Activated CD4-positive, alpha-beta T cell treated with anti-CD3 and anti-CD28 coated beads, Interleukin-2, amount 50 U/mL, for 16 hours (primary cell): ENCODE results near the gene CLDN18.

ENCODE experiments used
- DNase-seq: peaks from one replicate; pipeline ENCODE4 v3.0.0-alpha.2; 2020

The CLDN18 gene

DNA sequence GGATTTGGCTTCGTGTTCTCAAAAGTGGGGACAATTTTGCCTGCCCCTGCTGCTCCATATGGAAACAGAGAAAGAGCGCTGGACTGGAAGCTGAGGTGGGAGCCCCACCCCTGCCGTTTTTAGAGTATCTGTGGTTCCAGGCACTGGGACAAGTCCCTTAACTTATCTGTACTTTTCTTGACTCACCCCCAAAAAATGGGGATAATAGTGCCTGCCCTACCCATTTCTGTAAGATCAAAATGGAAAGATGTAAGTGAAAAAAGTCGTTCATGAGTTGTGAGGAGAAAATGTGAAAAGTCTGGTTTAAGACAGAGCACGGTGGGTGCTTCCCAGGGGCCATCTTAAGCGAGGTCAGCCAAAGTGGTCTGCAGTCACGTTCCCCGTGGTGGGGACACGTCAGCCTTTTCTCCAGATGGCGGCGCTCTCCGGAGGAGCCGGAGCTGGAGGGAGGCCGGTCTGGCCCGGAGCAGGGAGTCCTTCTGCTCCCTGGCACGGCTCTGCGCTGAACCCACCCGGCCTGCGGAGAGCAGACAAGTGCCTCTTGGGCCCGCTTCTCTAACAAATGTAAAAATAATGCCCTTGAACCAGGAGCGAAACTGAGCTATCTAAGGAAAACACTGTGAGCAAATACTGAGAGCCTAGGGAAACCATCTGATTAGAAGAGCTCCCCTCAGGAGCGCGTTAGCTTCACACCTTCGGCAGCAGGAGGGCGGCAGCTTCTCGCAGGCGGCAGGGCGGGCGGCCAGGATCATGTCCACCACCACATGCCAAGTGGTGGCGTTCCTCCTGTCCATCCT, at the start of gene CLDN18:
CLDN18 (plus strand) TSS at position 690 of the 797 bp plus-strand sequence; CDS start at position 751, 61 bp downstream.
- no peak for DNase-seq

GRCh38 chr3:137962251-137962650, 47.7 kb upstream of the CLDN18 start:
- no peak for DNase-seq

DNA sequence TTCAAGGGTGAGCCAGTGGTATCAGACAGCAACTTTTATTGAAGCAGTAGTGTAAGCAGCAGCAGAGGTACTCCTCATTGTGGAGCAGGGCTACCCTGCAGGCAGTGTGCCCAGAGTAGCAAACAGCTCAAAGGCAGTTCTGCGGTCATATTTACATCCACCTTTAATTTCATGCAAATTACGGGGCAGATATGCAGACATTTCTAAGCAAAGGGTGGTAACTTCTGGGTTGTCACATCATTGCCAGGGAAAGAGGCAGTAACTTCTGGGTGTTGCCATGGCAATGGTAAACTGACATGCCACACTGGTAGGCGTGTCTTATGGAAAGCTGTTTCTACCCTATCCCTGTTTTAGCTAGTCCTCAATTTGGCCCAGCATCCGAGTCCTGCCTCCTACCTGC, 46.5 kb upstream of the CLDN18 start:
- DNase-seq = no peak

- peak; percentile 57 for DNase-seq
Observed at GRCh38 chr3:137970914-137971831, 38.8 kb upstream of the CLDN18 start.

GRCh38 chr3:137972396-137972795, 37.6 kb upstream of the CLDN18 start:
- DNase-seq = no peak

GRCh38 chr3:137978328-137978727, 31.6 kb upstream of the CLDN18 start:
- no peak for DNase-seq

DNA sequence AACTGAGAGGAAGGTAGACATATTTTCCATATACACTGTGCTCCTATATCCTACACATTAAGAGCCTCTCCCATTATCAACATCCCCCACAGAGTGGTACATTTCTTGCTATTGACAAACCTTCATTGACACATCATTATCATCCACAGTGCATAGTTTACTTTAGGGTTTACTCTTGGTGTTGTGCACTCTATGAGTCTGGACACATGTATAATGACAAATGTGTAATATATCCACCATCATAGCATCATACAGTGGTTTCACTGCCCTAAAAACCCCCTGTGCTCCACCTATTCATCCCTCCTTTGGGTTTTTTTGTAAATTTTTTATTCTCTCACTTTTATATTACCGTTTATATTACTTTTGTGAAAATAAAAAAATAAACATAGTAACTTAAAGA, 22.2 kb upstream of the CLDN18 start:
- no peak for DNase-seq

- DNase-seq = peak; percentile 44
Observed at GRCh38 chr3:137988152-137988551, 21.8 kb upstream of the CLDN18 start.

DNA sequence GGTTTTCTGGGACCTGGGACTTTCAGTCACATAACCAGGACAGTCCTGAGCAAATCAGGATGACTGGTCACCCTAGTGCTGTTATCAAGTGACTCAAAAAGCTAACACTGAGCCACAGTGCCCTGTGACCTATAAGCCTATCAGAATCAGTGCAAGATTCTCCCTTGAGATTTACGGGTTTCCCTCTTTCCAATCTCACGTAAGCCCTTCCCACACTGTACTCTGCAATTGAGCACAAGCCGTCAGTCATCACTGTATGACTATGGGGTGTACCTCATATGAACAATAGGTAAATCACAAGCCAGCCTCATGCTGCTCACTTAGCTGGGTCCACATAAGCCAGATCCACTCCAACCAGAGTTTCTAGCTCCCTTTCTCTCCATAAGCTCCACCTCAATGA, 21.0 kb upstream of the CLDN18 start:
- no peak for DNase-seq

- DNase-seq = no peak
Observed at GRCh38 chr3:137990427-137990826, 19.5 kb upstream of the CLDN18 start.

DNA sequence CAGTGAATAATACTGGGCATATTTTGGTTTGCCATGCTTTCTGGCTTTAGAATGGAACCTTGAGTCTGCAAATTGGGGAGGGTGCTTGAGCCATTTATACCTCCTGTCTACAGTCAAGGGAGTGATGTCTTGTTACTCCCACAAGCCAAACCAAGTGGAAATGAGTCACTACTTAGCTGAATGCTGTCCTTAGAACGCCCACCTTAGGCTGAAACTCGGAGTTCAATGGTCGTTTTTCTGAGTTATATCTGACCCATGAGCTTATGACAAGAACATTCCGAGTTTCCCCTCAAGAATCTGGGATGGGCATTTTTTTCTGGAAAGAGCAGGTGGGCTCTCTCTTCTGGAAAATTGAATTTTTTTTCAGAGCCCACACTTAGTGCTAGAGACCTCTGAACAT, 17.4 kb upstream of the CLDN18 start:
- no peak for DNase-seq

GRCh38 chr3:137998121-137999042, 11.6 kb upstream of the CLDN18 start:
- DNase-seq = no peak

GRCh38 chr3:138003069-138003468, 6.9 kb upstream of the CLDN18 start:
- no peak for DNase-seq

GRCh38 chr3:138005627-138006026, 4.3 kb upstream of the CLDN18 start:
- no peak for DNase-seq

- no peak for DNase-seq
Observed at GRCh38 chr3:138007898-138008297, 2.1 kb upstream of the CLDN18 start.

DNA sequence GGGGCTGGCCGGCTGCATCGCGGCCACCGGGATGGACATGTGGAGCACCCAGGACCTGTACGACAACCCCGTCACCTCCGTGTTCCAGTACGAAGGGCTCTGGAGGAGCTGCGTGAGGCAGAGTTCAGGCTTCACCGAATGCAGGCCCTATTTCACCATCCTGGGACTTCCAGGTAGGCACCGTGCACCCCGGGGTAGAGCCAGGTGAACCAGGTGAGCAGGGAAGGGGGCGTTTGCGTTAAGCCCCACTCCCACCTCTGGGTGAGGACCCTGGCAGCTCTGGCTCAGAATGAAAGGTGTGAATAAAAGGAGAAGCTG, 267 bp downstream of the CLDN18 start:
- no peak for DNase-seq

GRCh38 chr3:138011722-138012121, 1.8 kb downstream of the CLDN18 start:
- DNase-seq = no peak

- no peak for DNase-seq
Observed at GRCh38 chr3:138012526-138012925, 2.6 kb downstream of the CLDN18 start.

- no peak for DNase-seq
Observed at GRCh38 chr3:138016065-138016464, 6.1 kb downstream of the CLDN18 start.

DNA sequence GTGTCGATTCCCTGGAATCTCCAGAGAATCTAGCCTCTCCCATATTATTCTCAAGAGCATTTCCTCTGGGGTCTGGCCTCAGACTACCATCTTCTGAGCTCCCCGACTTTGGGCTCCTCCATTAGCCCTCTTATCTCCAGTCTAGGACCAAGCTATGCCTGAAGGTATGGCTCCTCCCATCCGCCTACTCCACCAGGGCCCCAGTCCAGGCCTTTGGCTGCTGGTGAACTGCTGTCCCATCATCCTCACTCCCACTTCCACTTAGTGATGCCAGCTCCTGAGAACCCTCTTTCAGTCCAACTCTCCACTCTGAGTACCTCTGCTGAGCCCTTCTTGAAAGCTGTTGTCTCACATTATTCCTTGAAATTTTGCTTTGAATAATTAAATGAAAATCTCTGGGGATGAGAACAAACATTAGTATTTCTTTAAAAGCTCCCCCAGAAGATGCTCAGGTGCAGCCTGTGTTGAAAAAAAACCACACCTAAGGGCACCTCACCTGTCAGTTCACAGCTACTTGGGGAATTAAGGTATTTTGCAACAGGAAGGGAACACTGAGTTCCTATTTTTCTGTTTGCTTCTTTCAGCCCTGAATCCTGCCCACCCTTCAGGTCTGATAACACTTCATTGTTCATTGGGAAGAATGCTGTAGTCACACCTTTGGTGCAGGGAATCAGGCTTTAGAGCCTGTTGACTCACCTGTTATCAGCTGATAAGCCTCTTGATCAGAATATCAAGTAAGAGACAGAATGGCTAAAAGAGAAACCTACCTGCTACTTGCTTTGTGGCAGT, 9.5 kb downstream of the CLDN18 start:
- no peak for DNase-seq

DNA sequence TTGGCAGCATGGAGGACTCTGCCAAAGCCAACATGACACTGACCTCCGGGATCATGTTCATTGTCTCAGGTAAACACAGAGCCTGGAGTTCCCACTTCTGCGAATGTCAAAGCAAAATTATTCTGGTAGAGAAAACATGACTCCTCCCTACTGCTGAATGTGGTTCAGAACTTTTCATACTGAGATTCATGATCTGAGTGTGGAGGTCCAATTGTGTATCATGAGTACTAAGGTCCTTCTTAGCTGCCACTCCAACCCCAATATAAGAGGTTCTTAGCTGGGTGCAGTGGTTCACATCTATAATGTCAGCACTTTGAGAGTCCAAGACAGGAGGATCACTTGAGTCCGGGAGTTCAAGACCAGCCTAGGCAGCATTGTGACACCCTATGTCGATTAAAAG, 13.8 kb downstream of the CLDN18 start:
- no peak for DNase-seq

- DNase-seq = no peak
Observed at GRCh38 chr3:138025553-138025952, 15.6 kb downstream of the CLDN18 start.
